Posterior vena cava (tissue), 2 donors: Measurements from ENCODE around the gene KLHL40. TPM values are rescaled to one million over a fixed set of nuclear protein-coding genes. Genes with fewer than 3 reads are reported as not detected.

Experiments
- DNase-seq: peaks from one replicate; pipeline ENCODE4 v3.0.0-alpha.2; 2020; ENCODE audit warnings: low spot score
- intact Hi-C, 2 donors: fragments of 100-400 bp; cut with DNase I; formaldehyde crosslinking; loops; one replicate each; pipeline versions ENCODE4 v1.14.1 to v1.14.2; 2022 to 2023
- total RNA-seq, 2 donors: library from RNA; stranded (reverse); fragmentation: NEBNext Ultra II Directional; extraction: Animal tissue kit (Norgen Biotek cat#: 25700); gene quantifications; one replicate each; pipeline ENCODE4 v1.2.1, GENCODE V29; 2021
- donor health status: DM: yes; HTN: yes; CAD: no.
- donor health status: DM: yes; HTN: yes; CAD: no.

The KLHL40 gene
- total RNA-seq, 2 donors from 2014 or later, result not detected

DNA sequence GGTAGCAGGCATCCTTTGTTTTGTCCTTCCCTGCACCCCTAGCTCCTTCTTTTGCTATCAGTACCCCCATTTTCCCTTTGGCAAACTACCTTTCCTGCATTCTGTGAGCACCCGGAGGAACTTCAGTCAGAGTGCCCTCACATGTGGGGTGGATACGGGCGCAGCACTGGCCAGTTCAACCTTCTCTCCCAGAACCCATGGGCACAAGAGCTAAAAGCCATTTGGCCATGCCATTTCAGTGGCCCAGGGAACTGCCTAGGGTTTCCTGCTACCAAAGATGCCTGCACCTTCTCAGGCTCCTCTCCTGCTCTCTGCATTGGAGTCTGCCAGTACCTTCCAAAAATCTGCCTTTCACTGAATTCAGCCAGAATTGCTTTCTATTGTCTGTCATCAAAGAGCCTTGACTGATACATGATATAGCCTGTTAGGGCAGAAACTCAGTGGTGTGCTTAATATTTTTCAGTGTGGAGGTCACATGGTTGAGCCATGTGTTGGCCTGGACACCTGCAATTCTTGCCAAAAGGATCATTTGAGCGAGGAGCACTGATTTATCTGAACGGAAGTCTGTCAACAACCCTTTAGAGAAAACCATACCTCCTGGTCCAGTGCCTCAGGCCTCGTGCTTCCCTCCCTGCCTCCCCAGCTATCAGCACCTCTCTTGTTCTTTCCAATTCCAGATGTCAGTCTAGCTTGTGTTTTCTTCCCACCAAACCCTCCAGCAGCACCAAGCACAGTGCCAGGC is 44.2 kb downstream of the KLHL40 start:
- no peak for DNase-seq
- intact Hi-C loops, result loop anchor here in 1 of 2 donors (1.0 kb wide), 2 partner anchors 25 to 44 kb away; partner anchors contain the start of gene KLHL40

DNA sequence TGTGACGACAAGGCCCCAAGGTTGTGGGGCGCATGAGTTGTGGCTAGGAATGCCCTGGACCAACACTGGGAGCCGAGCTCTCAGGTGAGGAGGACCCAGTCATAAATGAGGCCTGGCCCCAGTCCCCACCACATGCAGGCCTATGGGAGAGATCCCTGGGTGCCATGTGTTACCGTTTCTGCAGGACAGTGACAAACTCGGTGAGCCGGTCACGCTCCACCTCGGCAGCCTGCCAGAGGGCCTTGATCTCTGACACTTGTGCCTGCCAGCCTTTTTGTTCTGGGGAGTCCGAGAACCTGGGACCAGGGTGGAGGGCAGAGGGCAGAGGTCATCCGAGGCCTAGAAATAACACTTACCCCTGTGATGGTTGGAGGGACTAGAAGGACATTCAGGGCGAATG is 45.0 kb downstream of the KLHL40 start:
- DNase-seq, result no peak
- intact Hi-C loops, result loop anchor here in 1 of 2 donors (1.0 kb wide), 1 partner anchor 45 kb away; the partner anchor contains the start of gene KLHL40

DNA sequence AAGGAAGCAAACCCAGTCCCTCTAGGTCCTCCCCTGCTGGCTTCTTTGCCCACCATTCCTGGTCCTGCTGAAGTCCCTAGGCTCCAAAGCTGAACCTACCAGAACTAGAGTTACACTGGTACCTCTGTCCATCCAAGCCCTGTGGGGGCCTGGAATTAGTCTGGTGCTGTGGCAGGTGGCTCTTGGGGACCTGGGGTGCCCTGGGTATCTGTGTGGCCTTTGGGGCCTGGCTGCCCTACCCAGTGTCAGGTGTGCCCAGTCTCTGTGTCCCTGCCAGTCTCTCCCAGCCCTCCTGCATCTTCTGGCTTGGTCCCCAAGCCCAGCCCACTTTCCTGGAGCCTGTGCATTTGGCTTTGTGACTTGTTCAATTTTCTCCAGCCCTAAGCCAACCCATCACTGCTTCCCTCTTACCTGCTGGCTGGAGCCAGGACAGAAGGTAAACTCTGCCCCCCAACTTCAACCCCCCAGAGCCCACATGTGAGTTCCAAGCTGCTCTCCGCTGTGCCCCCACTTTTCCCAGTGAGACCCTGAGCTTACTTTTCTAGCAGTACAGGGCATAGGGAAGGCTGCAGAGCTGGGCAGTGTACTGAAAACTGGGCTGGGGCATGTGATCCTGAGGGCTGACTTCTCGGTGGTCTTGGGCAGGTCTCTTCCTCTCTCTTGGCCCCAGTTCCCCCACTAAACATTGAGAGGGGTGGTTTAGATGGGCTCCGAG is 45.5 kb downstream of the KLHL40 start:
- intact Hi-C loops, result loop anchor here in 1 of 2 donors (1.0 kb wide), 1 partner anchor 46 kb away; the partner anchor contains the start of gene KLHL40
- no peak for DNase-seq

DNA sequence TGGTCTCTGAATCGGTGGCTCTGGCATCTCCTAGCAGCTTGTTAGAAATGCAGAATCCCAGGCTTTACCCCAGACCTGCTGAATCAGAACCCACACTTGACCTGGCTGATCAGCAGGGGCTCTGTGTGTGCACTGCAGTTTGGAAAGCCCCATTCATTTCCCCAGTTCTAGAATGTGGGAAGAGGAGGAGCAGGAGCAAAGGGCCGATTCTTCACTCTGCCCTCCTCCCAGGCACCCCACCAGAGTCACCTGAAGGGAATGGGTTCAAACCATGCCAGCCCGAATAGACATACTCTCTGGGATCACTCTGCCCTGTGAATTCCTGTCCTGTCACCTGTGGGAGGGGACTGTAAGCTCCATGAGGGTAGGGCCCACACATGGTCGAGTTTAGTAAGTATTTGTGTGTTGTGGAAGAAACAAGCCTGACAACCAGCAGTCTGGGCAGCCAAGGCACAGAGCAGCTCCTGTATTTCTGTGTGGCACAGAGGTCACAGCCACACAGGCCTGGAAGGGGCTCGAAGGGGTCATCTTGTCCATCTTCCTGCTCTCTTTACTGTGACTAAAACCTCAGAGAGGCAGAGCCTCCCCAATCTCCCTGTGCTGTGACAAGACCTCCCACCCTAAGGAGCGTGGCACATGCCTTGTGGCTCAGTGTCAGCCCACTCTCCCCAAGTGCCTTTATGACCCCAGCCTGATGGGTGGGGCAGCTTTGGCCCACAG is 46.3 kb downstream of the KLHL40 start:
- no peak for DNase-seq
- intact Hi-C loops, result no loop called here

- intact Hi-C loops, result no loop called here
- no peak for DNase-seq
Observed at GRCh38 chr3:42732196-42732828, 47.0 kb downstream of the KLHL40 start.

- intact Hi-C loops, result no loop called here
- no peak for DNase-seq
Observed at GRCh38 chr3:42732829-42733459, 47.6 kb downstream of the KLHL40 start.

DNA sequence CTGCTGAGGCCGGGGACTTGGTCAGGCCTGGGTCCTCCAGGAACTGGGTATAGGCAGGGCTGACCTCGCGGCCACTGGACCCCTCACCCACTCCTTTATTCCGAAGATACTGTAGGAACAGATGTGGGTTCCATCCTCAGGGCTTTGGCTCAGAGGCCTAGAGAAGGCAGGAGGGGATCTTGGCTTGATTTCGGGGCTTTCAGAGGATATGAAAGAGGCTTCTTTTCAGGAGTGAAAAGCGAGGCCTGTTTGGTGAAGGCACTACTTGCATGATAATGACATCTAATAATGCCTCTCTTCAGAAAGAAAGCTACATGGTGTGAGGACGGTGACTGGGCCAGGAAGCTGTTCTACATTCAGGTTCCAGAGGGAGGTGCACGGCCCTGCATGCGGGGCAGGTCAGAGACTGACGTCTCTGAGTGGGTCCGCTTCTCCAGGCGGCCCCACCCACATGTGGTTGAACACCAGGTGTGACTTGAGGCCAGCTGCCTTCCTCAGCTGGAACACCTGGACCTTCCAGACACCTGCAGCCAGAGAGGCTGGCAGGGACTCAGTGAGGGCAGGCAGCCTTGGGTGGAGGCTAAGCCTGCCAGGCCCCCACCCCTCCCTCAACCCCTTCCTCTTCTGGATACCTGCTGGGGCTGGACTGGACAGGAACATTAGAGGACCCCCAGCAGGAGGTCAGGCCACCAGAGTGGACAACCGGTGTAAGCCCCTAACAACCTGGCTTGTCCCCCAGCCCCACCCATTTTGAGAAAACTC is 48.3 kb downstream of the KLHL40 start:
- no peak for DNase-seq

GRCh38 chr3:42734263-42734860 is 49.0 kb downstream of the KLHL40 start:
- no peak for DNase-seq

More for the DNA sequence above, 48.3 kb downstream of the KLHL40 start:
- intact Hi-C loops, result no loop called here

DNA sequence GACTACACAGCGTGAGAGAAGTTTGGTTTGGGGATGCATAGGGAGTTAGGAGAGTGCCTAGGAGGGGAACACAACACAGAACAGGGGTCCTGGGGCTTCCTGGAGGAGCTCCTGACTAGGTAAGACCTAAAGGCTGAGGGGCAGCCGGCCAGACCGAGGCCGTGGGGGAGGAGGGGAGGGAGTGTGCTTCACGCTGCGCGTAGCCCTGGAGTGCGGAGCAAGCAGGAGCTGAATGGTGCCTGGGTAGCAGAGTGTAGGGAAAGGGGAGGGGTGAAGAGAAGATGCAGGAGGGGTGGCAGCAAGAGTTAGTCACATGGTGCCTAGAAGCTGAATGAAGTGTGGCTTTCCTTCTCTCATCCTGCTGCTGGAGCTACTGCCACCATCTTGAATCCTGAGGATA is 49.7 kb downstream of the KLHL40 start:
- intact Hi-C loops, result no loop called here
- no peak for DNase-seq

More at GRCh38 chr3:42734263-42734860, 49.0 kb downstream of the KLHL40 start:
- intact Hi-C loops, result no loop called here

DNA sequence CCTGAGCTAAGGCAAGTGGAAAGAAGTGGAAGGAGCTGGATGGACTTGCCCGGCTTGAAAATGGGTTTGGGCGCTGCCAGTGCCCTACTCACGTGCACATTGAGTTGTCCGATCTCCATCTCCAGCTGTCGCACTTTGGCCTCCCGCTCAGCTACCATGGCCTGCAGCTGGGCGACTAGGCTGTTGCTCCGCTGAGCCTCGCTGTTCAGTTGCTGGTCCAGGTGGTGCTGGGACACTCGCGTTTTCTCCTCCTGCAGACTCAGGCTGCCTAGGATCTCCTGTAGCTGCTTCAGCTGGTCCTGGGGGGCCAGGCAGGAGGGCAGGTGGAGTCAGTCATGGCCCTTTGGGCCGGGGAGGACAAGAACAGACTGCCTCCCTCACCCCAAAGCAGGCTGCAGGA is 50.3 kb downstream of the KLHL40 start:
- intact Hi-C loops, result no loop called here
- DNase-seq, result no peak

GRCh38 chr3:42736081-42736480 is 50.7 kb downstream of the KLHL40 start:
- no peak for DNase-seq
- intact Hi-C loops, result no loop called here

GRCh38 chr3:42736531-42736930 is 51.2 kb downstream of the KLHL40 start:
- intact Hi-C loops, result no loop called here
- no peak for DNase-seq

GRCh38 chr3:42739401-42740158 is 54.2 kb downstream of the KLHL40 start:
- intact Hi-C loops, result loop anchor here in 1 of 2 donors (5.0 to 10.0 kb wide), 2 partner anchors 82 to 155 kb away; partner anchors contain the start of gene SEC22C
- no peak for DNase-seq

DNA sequence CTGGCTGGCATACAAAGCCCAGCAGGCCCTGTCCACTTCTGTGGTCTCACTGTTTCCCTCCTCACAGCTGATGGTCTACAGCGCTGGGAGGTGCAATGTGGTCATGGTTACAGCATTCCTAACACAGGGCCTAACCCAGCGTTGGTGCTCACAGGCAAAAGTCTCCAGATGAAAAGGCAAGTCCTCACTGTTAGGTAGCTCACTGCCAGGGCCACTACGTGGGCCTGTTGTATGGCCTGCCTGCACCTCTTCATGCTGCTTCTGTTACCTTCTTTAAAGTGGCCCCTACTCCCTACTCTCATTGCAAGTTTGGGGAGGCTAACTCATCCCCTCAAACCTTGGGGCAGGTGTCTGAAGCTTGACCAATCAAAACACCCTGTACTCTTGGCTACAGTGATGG is 56.5 kb downstream of the KLHL40 start:
- no peak for DNase-seq
- intact Hi-C loops, result loop anchor here in 1 of 2 donors (5.0 to 10.0 kb wide), 2 partner anchors 84 to 157 kb away; partner anchors contain the start of gene SEC22C
